Activated naive CD8-positive, alpha-beta T cell treated with anti-CD3 and anti-CD28 coated beads, Interleukin-2, amount 10 ng/mL, durations not matched to agents 7 days and 5 days (primary cell): ENCODE measurements around the gene DOLK. TPM values are rescaled to one million over a fixed set of nuclear protein-coding genes. Genes with fewer than 3 reads are reported as not detected.
"Not testable (repeated sequence)": the region's sequence is repeated elsewhere in the genome, so short reads cannot be mapped to it uniquely, and the experiment has no call there.

Source experiments
- ATAC-seq: fragments of 150-1000 bp; cut with Tn5 transposase; one replicate; pipeline ENCODE4 v1.10.0; 2021; ENCODE audit warnings: low read depth, moderate library complexity
- POLR2A ChIA-PET: fragments of 350-600 bp; sonication (Branson Sonifier 250); formaldehyde crosslinking; loops from one replicate; lab custom pipeline; 2021; ENCODE audit warnings: antibody characterized with exemption; lab: Charles Lee
- DNase-seq: peaks from one replicate; pipeline ENCODE4 v3.0.0; 2021
- H3K27ac Mint-ChIP-seq: one replicate; pipeline ENCODE4 v1.8.0; 2022; ENCODE audit warnings: mild to moderate bottlenecking, mixed read lengths
- H3K27me3 Mint-ChIP-seq: one replicate; pipeline ENCODE4 v1.8.0; 2022; ENCODE audit warnings: mild to moderate bottlenecking, moderate library complexity, mixed read lengths
- H3K36me3 Mint-ChIP-seq: one replicate; pipeline ENCODE4 v1.8.0; 2021; ENCODE audit warnings: mild to moderate bottlenecking, mixed read lengths
- H3K4me1 Mint-ChIP-seq: one replicate; pipeline ENCODE4 v1.8.0; 2021; ENCODE audit warnings: mixed read lengths
- H3K4me3 Mint-ChIP-seq: one replicate; pipeline ENCODE4 v1.8.0; 2022; ENCODE audit warnings: mild to moderate bottlenecking, moderate library complexity, mixed read lengths
- H3K9me3 Mint-ChIP-seq: one replicate; pipeline ENCODE4 v1.8.0; 2021; ENCODE audit warnings: mixed read lengths
- total RNA-seq, 2 experiments: library from RNA; stranded (reverse); gene quantifications; one replicate each; pipeline ENCODE4 v1.2.3, GENCODE V29; 2021

Gene DOLK
- total RNA-seq, 2 experiments from 2014 or later, result 9.4 to 9.5 TPM

GRCh38 chr9:128944966-128945365 lies 2.4 kb downstream of the DOLK start:
- POLR2A ChIA-PET, H3K27me3 Mint-ChIP-seq, H3K36me3 Mint-ChIP-seq, H3K9me3 Mint-ChIP-seq, H3K27ac Mint-ChIP-seq, H3K4me3 Mint-ChIP-seq, DNase-seq, ATAC-seq: not testable (repeated sequence)
- peaks cover 17% of the 10 kb centered on the region for H3K4me1 Mint-ChIP-seq

DNA sequence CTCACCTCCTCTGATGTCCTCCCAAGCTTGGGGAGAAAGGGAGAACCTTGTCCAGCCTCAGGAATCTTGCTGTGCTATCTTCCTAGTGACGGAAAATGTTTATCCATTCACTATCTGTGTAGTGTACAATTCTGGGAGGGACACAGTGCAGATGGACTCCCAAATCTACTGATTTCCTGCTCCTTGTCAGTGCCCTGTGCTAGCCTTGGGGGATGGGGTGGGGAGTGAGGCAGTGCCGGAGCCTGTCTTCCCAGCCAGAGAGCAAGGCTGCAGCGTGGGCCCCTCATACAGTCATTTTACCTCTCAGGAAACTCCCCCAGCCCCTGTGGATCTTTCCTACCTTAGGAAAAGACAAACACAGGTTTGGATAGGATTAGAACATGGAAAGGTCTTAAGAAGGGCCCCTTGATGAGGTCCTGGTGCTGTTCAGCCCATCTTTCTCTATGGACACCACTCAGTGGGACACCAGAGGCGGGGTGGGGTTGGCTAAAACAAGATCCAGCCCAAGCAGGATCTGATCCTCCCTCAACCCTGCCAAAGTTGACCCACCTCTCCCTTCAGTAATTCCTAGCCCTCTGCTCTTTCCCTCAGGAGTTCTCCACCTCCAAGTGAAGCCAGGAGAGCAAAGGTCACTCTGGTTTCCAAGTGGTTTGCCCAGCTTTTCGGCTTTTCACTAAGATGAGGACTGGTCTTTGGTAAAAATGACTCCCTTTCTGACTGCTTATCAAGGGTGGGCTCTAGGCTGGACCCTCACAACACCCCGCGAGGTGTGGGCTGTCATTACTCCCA lies 3.4 kb downstream of the DOLK start:
- Mint-ChIP-seq H3K36me3 (peaks cover 2% of the 10 kb centered on the region), H3K4me3 (no peak overlapping the region), H3K4me1 (peaks cover 15% of the 10 kb centered on the region), H3K27me3 (no peaks in the 10 kb centered on the region), H3K27ac (no peak overlapping the region), H3K9me3 (no peaks in the 10 kb centered on the region)
- ATAC-seq (no peak), DNase-seq (no peak)
- POLR2A ChIA-PET, result interaction anchor here (0.5 to 0.6 kb wide), 2 partner anchors 48 to 279 kb away, joined by 4 to 5 read pairs; no protein-coding TSS in a partner anchor

DNA sequence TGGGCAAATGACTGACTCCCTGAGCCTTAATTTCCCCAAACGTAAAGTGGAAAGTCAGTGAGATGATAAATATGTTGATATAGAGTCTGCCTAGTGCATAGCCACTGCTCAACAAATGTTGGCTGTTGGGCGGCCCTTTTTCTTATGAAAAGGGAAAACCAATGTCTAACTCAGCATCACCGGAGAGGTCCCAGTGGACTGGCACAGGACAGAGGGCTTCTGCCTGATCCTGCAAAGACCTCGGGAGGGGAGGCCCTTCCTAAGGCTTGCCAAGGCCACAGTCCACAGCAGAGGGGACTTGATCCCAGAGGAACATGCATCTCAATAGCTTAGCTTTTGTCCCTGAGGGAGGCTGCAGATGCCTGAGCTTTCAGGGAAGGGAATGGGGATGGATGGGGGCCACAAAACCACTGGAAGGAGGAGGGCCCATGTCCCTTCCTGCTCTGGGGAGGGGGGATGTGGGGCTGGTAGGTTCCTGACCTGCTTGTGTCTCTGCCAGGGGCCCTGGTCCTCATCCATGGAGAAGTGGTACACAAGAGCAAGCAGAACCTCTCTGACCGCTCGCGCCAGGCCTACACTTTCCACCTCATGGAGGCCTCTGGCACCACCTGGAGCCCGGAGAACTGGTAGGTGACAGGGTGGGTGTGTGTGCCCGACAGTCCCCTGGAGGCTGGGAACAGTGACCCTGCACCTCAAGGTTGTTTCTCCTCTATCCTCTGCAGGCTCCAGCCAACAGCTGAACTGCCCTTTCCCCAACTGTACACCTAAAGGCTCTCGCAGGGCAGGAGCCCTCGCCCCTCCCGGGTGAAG lies 6.3 kb downstream of the DOLK start:
- ATAC-seq, result no peak
- no peak for DNase-seq
- H3K4me1 Mint-ChIP-seq, result peaks cover 5% of the 10 kb centered on the region
- no peaks in the 10 kb centered on the region for H3K27me3 Mint-ChIP-seq
- H3K27ac Mint-ChIP-seq, result no peak overlapping the region
- no peaks in the 10 kb centered on the region for H3K9me3 Mint-ChIP-seq
- H3K4me3 Mint-ChIP-seq, result no peak overlapping the region
- no peaks in the 10 kb centered on the region for H3K36me3 Mint-ChIP-seq
- POLR2A ChIA-PET, result no interaction called here

DNA sequence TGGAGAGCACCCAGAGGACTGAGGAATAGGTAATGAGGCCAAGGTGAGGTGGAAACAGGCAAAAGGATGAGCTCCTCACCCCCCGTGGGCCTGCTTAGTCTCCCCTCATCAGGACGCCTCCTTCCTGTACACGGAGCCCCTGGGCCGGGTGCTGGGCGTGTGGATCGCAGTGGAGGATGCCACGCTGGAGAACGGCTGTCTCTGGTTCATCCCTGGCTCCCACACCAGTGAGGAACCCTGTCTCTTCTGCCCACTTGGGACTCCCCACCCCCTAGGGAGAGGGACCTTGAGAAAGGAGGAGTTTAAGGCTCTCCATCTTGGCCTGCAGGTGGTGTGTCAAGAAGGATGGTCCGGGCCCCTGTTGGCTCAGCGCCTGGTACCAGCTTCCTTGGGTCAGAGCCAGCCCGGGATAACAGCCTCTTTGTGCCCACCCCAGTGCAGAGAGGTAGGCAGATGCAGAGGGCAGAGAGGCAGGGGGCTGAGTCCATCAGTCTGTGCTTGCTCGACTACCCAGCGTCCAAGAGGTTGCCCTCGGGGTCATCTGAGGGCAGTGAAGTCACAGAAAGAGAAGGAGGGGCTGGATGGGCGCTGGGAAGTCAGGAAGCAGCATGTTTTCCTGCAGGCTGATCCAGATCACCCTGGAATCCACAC lies 7.0 kb downstream of the DOLK start:
- POLR2A ChIA-PET, result no interaction called here
- Mint-ChIP-seq H3K9me3 (no peaks in the 10 kb centered on the region), H3K27ac (no peak overlapping the region), H3K27me3 (no peaks in the 10 kb centered on the region), H3K36me3 (no peaks in the 10 kb centered on the region), H3K4me3 (no peak overlapping the region), H3K4me1 (no peaks in the 10 kb centered on the region)
- no peak for ATAC-seq
- DNase-seq, result no peak

DNA sequence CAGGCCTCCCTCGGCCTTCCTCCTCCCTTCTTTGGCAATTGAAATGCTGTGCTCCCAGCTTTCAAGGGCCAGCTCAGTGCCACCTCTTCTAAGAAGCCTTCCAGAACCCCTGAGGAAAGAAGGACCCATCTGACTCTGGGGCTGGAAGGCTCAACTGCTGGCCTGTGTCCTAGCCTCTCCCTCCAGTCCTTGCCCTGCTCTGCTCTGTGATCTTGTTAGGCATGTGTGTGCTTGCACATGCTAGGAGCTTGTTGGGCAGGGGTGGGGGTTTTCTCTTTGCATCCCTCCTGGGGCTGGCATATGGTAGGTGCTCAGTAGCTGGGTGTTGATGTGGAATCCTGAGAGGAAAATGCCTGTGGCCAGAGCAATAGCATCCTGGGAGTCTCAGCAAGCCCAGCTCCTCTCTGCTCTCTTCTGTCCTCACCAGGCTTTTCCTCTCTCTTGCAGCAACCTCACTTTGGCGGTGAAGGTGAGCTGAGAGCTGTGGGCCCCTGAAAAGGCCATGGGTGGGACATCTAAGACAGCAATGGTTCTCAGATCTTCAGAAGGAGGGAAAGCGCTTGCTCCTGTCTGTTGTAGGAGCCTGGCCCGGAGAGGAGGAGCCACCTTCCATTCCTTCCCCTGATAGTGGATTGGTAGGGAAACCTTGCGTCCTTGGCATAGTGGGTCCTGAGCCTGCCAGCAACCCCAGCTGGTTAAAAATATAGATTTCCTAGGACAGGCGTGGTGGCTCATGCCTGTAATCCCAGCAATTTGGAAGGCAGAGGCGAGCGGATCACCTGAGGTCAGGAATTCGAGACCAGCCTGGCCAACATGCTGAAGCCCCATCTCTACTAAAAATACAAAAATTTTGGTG lies 9.9 kb downstream of the DOLK start:
- DNase-seq (no peak), ATAC-seq (no peak)
- Mint-ChIP-seq H3K27me3 (no peaks in the 10 kb centered on the region), H3K4me1 (no peaks in the 10 kb centered on the region), H3K27ac (no peak overlapping the region), H3K4me3 (no peak overlapping the region), H3K9me3 (no peaks in the 10 kb centered on the region), H3K36me3 (no peaks in the 10 kb centered on the region)
- POLR2A ChIA-PET, result interaction anchor here (0.6 to 0.7 kb wide), 2 partner anchors 59 to 313 kb away, joined by 3 read pairs; no protein-coding TSS in a partner anchor

DNA sequence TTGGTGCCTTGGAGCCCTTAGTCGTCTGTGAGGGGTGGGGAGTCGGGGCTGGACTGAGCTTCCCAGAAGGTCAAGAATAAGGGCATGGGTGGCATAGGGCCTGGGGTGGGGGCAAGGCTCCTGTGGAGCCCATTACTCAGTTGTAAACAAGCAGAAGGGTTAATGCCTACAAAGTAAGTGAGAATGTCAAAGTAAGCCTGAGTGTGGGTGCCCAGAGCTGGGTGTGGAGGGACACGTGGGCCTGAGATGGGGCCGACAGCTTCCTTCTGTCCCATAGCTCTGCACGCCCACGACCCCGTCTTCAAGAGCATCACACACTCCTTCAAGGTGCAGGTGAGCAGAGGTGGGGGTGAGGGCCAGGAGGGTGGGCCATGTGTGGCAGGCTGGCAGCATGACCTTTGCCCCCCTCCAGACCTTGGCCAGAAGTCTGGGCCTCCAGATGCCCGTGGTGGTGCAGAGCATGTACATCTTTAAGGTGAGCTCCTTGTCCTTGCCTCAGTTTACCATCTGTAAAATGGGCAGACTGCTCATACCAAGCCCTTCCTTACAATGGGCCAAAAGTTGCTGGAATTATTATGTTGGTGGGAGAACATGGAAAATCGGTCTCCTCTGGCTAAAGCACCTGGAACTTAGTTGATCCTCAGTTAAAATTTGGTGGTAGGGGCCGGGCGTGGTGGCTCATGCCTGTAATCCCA lies 11.1 kb downstream of the DOLK start:
- no peak for DNase-seq
- H3K9me3 Mint-ChIP-seq, result no peaks in the 10 kb centered on the region
- POLR2A ChIA-PET, result interaction anchor here (0.6 to 0.7 kb wide), 3 partner anchors 10 to 311 kb away, joined by 3 to 4 read pairs (median 3); no protein-coding TSS in a partner anchor
- no peaks in the 10 kb centered on the region for H3K27me3 Mint-ChIP-seq
- H3K4me1 Mint-ChIP-seq, result no peaks in the 10 kb centered on the region
- no peak for ATAC-seq
- H3K36me3 Mint-ChIP-seq, result no peaks in the 10 kb centered on the region
- no peak overlapping the region for H3K4me3 Mint-ChIP-seq
- H3K27ac Mint-ChIP-seq, result no peak overlapping the region

DNA sequence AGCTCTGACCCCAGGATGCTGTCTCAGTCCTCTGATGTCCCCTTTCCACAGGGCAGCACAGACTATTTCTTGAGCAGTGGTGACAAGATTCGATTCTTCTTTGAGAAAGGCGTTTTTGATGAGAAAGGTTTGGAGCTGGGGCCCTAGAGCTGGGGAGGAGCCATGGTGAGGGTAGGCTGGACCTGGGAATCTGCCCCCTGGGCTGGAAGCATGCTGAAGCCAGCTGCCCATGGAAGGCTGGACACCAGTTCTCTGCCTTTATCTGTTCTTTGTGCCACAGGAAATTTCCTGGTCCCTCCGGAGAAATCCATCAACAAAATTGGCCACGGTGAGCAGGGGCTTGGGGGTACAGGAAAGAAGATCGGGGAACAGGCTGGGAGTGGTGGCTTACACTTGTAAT lies 13.7 kb downstream of the DOLK start:
- H3K27me3 Mint-ChIP-seq, result no peaks in the 10 kb centered on the region
- POLR2A ChIA-PET, result interaction anchor here (0.7 kb wide), 1 partner anchor 645 kb away, joined by 3 read pairs; no protein-coding TSS in a partner anchor

DNA sequence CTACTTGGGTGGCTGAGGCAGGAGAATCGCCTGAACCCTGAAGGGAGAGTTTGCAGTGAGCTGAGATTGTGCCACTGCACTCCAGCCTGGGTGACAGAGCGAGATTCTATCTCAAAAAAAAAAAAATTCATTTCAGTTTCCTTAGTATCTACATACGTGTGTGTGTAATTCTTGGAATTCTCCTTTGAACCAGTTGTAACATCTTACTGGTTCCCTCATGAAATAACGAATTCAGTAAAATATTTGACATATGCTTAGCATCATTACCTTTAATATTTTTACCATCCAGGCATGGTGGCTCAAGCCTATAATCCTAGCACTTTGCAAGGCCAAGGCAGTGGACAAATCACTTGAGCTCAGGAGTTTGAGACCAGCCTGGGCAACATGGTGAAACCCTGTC lies 17.8 kb downstream of the DOLK start:
- POLR2A ChIA-PET, result no interaction called here
- Mint-ChIP-seq H3K36me3 (no peaks in the 10 kb centered on the region), H3K9me3 (no peaks in the 10 kb centered on the region), H3K4me3 (no peak overlapping the region), H3K27me3 (no peaks in the 10 kb centered on the region), H3K27ac (no peak overlapping the region), H3K4me1 (peaks cover 11% of the 10 kb centered on the region)
- ATAC-seq, result no peak
- no peak for DNase-seq

More for the DNA sequence above, 13.7 kb downstream of the DOLK start:
- ATAC-seq (no peak), DNase-seq (no peak)
- no peaks in the 10 kb centered on the region for H3K4me1 Mint-ChIP-seq
- H3K4me3 Mint-ChIP-seq, result no peak overlapping the region
- H3K27ac Mint-ChIP-seq, result no peak overlapping the region
- no peaks in the 10 kb centered on the region for H3K36me3 Mint-ChIP-seq
- H3K9me3 Mint-ChIP-seq, result no peaks in the 10 kb centered on the region

GRCh38 chr9:128928624-128929023 lies 18.8 kb downstream of the DOLK start:
- H3K27me3 Mint-ChIP-seq, result no peaks in the 10 kb centered on the region
- peaks cover 11% of the 10 kb centered on the region for H3K4me1 Mint-ChIP-seq
- ATAC-seq, result no peak
- H3K36me3 Mint-ChIP-seq, result no peaks in the 10 kb centered on the region
- H3K27ac Mint-ChIP-seq, result no peak overlapping the region
- no peaks in the 10 kb centered on the region for H3K9me3 Mint-ChIP-seq
- no peak overlapping the region for H3K4me3 Mint-ChIP-seq
- DNase-seq, result no peak
- POLR2A ChIA-PET, result interaction anchor here (0.7 to 1.2 kb wide), 2 partner anchors 17 to 47 kb away, joined by 3 read pairs; partner anchors contain the start of genes KYAT1 and LRRC8A

DNA sequence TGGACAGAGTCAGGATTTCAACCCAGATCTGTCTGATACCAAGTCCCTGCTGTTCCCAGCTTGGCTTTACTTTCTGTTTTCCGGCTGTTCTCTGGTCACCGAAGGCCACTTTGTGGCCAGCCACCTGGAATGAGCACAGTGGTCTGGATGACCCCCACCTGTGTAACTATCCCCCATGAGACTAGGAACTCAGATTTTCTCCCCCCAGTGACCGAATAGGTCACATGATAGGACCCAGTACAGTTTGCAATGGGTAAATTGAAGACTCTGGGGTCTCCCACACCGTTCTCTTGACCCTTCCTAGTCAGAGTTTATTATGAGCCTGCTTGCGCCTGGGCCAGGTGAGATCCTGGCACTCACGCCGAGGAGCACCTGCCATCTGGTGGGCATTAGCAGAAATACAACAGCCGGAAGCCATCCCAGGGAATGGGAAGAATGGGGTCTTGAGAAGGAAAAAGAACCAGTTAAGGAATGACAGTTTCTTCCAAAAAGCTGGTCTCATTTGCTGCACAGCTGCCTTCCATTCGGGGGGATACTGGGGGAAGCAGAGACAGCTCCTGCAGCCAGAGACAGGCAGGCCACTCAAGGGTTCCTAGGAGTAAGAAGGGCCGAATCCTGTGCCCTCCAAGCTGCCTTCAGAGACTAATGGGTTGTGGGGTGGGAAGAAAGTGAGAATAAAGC lies 19.5 kb downstream of the DOLK start:
- peaks cover 11% of the 10 kb centered on the region for H3K4me1 Mint-ChIP-seq
- no peak overlapping the region for H3K4me3 Mint-ChIP-seq
- POLR2A ChIA-PET, result interaction anchor here (1.2 kb wide), 1 partner anchor 46 kb away, joined by 3 read pairs; the partner anchor contains the start of genes KYAT1 and LRRC8A
- no peaks in the 10 kb centered on the region for H3K27me3 Mint-ChIP-seq
- H3K27ac Mint-ChIP-seq, result peak overlapping the region; percentile 7
- ATAC-seq (peak; percentile 65), DNase-seq (peak; percentile 55)
- H3K36me3 Mint-ChIP-seq, result no peaks in the 10 kb centered on the region
- H3K9me3 Mint-ChIP-seq, result no peaks in the 10 kb centered on the region

- Mint-ChIP-seq H3K9me3 (no peaks in the 10 kb centered on the region), H3K36me3 (peaks cover 2% of the 10 kb centered on the region), H3K27me3 (no peaks in the 10 kb centered on the region), H3K27ac (no peak overlapping the region), H3K4me3 (no peak overlapping the region), H3K4me1 (peaks cover 11% of the 10 kb centered on the region)
- ATAC-seq (no peak), DNase-seq (no peak)
- POLR2A ChIA-PET, result interaction anchor here (0.8 to 1.3 kb wide), 2 partner anchors 41 to 180 kb away, joined by 3 to 4 read pairs; partner anchors contain the start of genes KYAT1 and LRRC8A
Measured at GRCh38 chr9:128923493-128923883, 23.9 kb downstream of the DOLK start.
